Astrocyte (in vitro differentiated cells and primary cell): ENCODE measurements around the gene CD4. TPM values are rescaled to one million over a fixed set of nuclear protein-coding genes. Genes with fewer than 3 reads are reported as not detected.

Experiments
- DNase-seq: peaks from one replicate; pipeline ENCODE4 v3.0.0-alpha.2; 2010; ENCODE audit warnings: low read depth
- FAIRE-seq: peaks from 2 replicates; lab custom pipeline; 2011; peaks lifted over from hg19 to GRCh38; lab: Jason Lieb, UNC
- H2AFZ ChIP-seq: 2 replicates; pipeline ENCODE4 v1.6.0; 2012; ENCODE audit warnings: low read depth, low read length, inconsistent platforms
- H3K27ac ChIP-seq: 2 replicates; pipeline ENCODE4 v1.5.1; 2011; ENCODE audit warnings: low read depth, low read length, inconsistent platforms
- H3K27me3 ChIP-seq: 2 replicates; pipeline ENCODE4 v1.6.0; 2011; ENCODE audit warnings: low read length, inconsistent platforms; ENCODE audit not compliant: insufficient read depth
- H3K36me3 ChIP-seq: 2 replicates; pipeline ENCODE4 v1.5.1; 2011; ENCODE audit warnings: low read length, inconsistent platforms; ENCODE audit not compliant: insufficient read depth
- H3K4me1 ChIP-seq: 2 replicates; pipeline ENCODE4 v1.5.1; 2011; ENCODE audit warnings: low read length, inconsistent platforms; ENCODE audit not compliant: insufficient read depth
- H3K4me2 ChIP-seq: 2 replicates; pipeline ENCODE4 v1.6.0; 2012; ENCODE audit warnings: low read length, inconsistent platforms
- H3K4me3 ChIP-seq: 2 replicates; pipeline ENCODE4 v1.5.1; 2011; ENCODE audit warnings: low read depth, mild to moderate bottlenecking, low read length, inconsistent platforms; ENCODE audit not compliant: insufficient read depth
- H3K79me2 ChIP-seq: 2 replicates; pipeline ENCODE4 v1.6.0; 2012; ENCODE audit warnings: mild to moderate bottlenecking, low read length, inconsistent platforms; ENCODE audit not compliant: insufficient read depth
- H3K9ac ChIP-seq: 2 replicates; pipeline ENCODE4 v1.6.0; 2012; ENCODE audit warnings: mild to moderate bottlenecking, low read length, inconsistent platforms
- H3K9me3 ChIP-seq: 2 replicates; pipeline ENCODE4 v1.5.1; 2012; ENCODE audit warnings: low read depth, mild to moderate bottlenecking, low read length, inconsistent platforms; ENCODE audit not compliant: insufficient read depth
- H4K20me1 ChIP-seq: 2 replicates; pipeline ENCODE4 v1.6.0; 2012; ENCODE audit warnings: low read length, inconsistent platforms; ENCODE audit not compliant: insufficient read depth
- H3K27ac Mint-ChIP-seq: one replicate; pipeline ENCODE4 v1.8.0; 2021; ENCODE audit warnings: mild to moderate bottlenecking, mixed read lengths; ENCODE audit not compliant: unreplicated experiment
- H3K27me3 Mint-ChIP-seq: one replicate; pipeline ENCODE4 v1.8.0; 2021; ENCODE audit warnings: low read depth, mixed read lengths; ENCODE audit not compliant: unreplicated experiment
- H3K36me3 Mint-ChIP-seq: one replicate; pipeline ENCODE4 v1.8.0; 2021; ENCODE audit warnings: low read depth, mixed read lengths; ENCODE audit not compliant: unreplicated experiment
- H3K4me1 Mint-ChIP-seq: one replicate; pipeline ENCODE4 v1.8.0; 2021; ENCODE audit warnings: low read depth, mixed read lengths; ENCODE audit not compliant: unreplicated experiment
- H3K4me3 Mint-ChIP-seq: one replicate; pipeline ENCODE4 v1.8.0; 2021; ENCODE audit warnings: mild to moderate bottlenecking, moderate library complexity, mixed read lengths; ENCODE audit not compliant: unreplicated experiment
- H3K9me3 Mint-ChIP-seq: one replicate; pipeline ENCODE4 v1.8.0; 2021; ENCODE audit warnings: mild to moderate bottlenecking, mixed read lengths; ENCODE audit not compliant: unreplicated experiment
- CTCF ChIP-seq: IDR thresholded peaks from 2 replicates; pipeline ENCODE4 v1.5.1; 2011; ENCODE audit warnings: low read depth, mild to moderate bottlenecking, inconsistent platforms, low read length, moderate library complexity; ENCODE audit not compliant: insufficient read depth
- EZH2 ChIP-seq: IDR thresholded peaks from 2 replicates; pipeline ENCODE4 v1.6.1; 2012; ENCODE audit warnings: mild to moderate bottlenecking, low read length, inconsistent platforms; ENCODE audit not compliant: insufficient read depth
- total RNA-seq: library from RNA; stranded (reverse); gene quantifications from 2 replicates; pipeline ENCODE4 v1.2.1, GENCODE V29; 2021

The CD4 gene
- total RNA-seq, 1 donor from 2014 or later = 0.54 TPM

DNA sequence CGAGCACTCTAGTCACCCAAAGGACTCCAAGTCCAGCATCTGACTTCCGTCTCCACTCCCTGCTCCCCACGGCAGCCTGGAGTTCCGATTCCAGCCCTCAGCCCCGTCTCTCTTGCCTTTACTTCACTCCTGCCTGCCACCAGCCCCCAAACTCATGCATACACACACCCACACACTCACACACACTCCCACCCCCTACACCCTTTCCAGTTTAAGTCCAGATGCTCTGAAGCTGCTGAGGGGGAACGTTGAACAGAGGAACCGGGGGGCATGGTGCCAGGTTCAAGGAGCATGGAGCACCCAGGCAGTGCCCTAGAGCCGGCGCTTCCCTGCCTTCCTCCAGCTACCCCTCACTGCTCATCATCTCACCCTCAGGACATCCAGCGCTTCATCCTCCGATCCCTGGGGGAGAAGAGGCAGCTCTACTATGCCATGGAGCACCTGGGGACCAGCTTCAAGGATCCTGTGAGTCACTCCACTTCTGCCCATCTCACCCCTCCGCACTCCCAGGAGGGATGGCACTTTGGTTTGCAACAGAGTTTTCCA lies 42.2 kb downstream of the CD4 start:
- Mint-ChIP-seq H3K27ac (no peak overlapping the region), H3K27me3 (no peaks in the 10 kb centered on the region), H3K9me3 (no peaks in the 10 kb centered on the region), H3K36me3 (peaks cover 5% of the 10 kb centered on the region), H3K4me1 (peaks cover 5% of the 10 kb centered on the region), H3K4me3 (peak overlapping the region; percentile 50)
- FAIRE-seq (no peak), DNase-seq (no peak)
- H3K27ac ChIP-seq = no peak overlapping the region
- TF ChIP-seq CTCF (no peak), EZH2 (no peak)
- no peaks in the 10 kb centered on the region for H3K9me3 ChIP-seq
- H3K4me1 ChIP-seq = peaks cover 14% of the 10 kb centered on the region
- no peak overlapping the region for H3K4me2 ChIP-seq
- no peak overlapping the region for H3K9ac ChIP-seq
- peaks cover 23% of the 10 kb centered on the region for H4K20me1 ChIP-seq
- no peak overlapping the region for H2AFZ ChIP-seq
- no peak overlapping the region for H3K4me3 ChIP-seq
- no peaks in the 10 kb centered on the region for H3K27me3 ChIP-seq
- peaks cover 29% of the 10 kb centered on the region for H3K79me2 ChIP-seq
- H3K36me3 ChIP-seq = peaks cover 23% of the 10 kb centered on the region

DNA sequence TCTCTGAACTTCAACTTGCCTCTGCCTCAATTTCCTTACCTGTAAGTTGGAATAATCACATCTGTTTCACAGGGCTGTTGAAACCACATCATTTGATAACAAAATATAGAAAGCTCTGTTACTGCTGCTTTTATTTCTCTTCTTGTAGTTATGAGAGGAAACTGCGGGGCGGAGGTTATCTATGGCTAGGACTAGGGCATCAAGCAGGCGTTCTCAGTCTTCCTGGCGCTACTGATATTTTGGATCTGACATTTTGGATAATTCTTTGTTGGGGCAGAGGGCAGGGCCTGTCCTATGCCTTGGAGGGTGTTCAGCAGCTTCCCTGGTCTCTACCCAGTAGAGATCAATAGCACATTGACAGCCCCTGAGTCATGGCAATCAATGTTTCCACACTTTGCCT lies 42.8 kb downstream of the CD4 start:
- no peaks in the 10 kb centered on the region for H3K9me3 ChIP-seq
- no peak for DNase-seq

More for the DNA sequence above, 42.8 kb downstream of the CD4 start:
- peaks cover 12% of the 10 kb centered on the region for H3K4me1 ChIP-seq
- H3K27ac Mint-ChIP-seq = no peak overlapping the region
- no peak overlapping the region for H3K4me3 Mint-ChIP-seq
- no peaks in the 10 kb centered on the region for H3K27me3 ChIP-seq
- H2AFZ ChIP-seq = no peak overlapping the region
- H3K79me2 ChIP-seq = peaks cover 29% of the 10 kb centered on the region
- peaks cover 6% of the 10 kb centered on the region for H3K36me3 Mint-ChIP-seq
- H3K9me3 Mint-ChIP-seq = no peaks in the 10 kb centered on the region
- no peak overlapping the region for H3K4me2 ChIP-seq
- no peak overlapping the region for H3K27ac ChIP-seq
- H3K27me3 Mint-ChIP-seq = no peaks in the 10 kb centered on the region
- H3K4me3 ChIP-seq = no peak overlapping the region
- H3K4me1 Mint-ChIP-seq = peaks cover 5% of the 10 kb centered on the region
- peaks cover 25% of the 10 kb centered on the region for H3K36me3 ChIP-seq
- no peak for FAIRE-seq
- no peak for TF ChIP-seq EZH2
- no peak for TF ChIP-seq CTCF
- no peak overlapping the region for H3K9ac ChIP-seq
- peaks cover 23% of the 10 kb centered on the region for H4K20me1 ChIP-seq
